Neural progenitor cell (in vitro differentiated cells): Measurements from ENCODE around the gene TMEM165. TPM values are rescaled to one million over a fixed set of nuclear protein-coding genes. Genes with fewer than 3 reads are reported as not detected.

Source experiments
- DNase-seq: peaks from one replicate; pipeline ENCODE4 v3.0.0-alpha.2; 2016; ENCODE audit warnings: low spot score
- H2AFZ ChIP-seq: fragments of 200-600 bp; sonication (generic); replicated peaks from 2 replicates; pipeline ENCODE4 v1.6.1; 2016; ENCODE audit warnings: antibody characterized with exemption
- H3F3A ChIP-seq: fragments of 200-600 bp; sonication (generic); 2 replicates; pipeline ENCODE4 v1.6.1; 2016; ENCODE audit warnings: antibody characterized with exemption, low read depth
- H3K27ac ChIP-seq: fragments of 200-600 bp; sonication (generic); 2 replicates; pipeline ENCODE4 v1.5.1; 2016; ENCODE audit warnings: mild to moderate bottlenecking
- H3K27me3 ChIP-seq: fragments of 200-600 bp; sonication (generic); 2 replicates; pipeline ENCODE4 v1.6.1; 2016; ENCODE audit warnings: mild to moderate bottlenecking, moderate library complexity
- H3K36me3 ChIP-seq: fragments of 200-600 bp; sonication (generic); 2 replicates; pipeline ENCODE4 v1.5.1; 2016
- H3K4me1 ChIP-seq: fragments of 200-600 bp; sonication (generic); 2 replicates; pipeline ENCODE4 v1.6.1; 2016; ENCODE audit warnings: mixed run types
- H3K4me2 ChIP-seq: fragments of 200-600 bp; sonication (generic); 2 replicates; pipeline ENCODE4 v1.6.1; 2016
- H3K4me3 ChIP-seq: fragments of 200-600 bp; sonication (generic); 2 replicates; pipeline ENCODE4 v1.5.1; 2016
- H3K79me2 ChIP-seq: fragments of 200-600 bp; sonication (generic); 2 replicates; pipeline ENCODE4 v1.6.1; 2016; ENCODE audit warnings: low read depth
- H3K9ac ChIP-seq: fragments of 200-600 bp; sonication (generic); 2 replicates; pipeline ENCODE4 v1.6.1; 2016
- H3K9me3 ChIP-seq: fragments of 200-600 bp; sonication (generic); 2 replicates; pipeline ENCODE4 v1.5.1; 2016; ENCODE audit warnings: low read depth
- H4K20me1 ChIP-seq: fragments of 200-600 bp; sonication (generic); 2 replicates; pipeline ENCODE4 v1.6.1; 2016; ENCODE audit warnings: low read depth
- H3K27ac Mint-ChIP-seq: 3 replicates; pipeline ENCODE4 v1.8.0; 2021; ENCODE audit warnings: mixed read lengths
- H3K27me3 Mint-ChIP-seq: 2 replicates; pipeline ENCODE4 v1.8.0; 2022; ENCODE audit warnings: low read depth, mild to moderate bottlenecking, inconsistent platforms, moderate library complexity, mixed read lengths; ENCODE audit not compliant: insufficient read depth
- H3K36me3 Mint-ChIP-seq: 3 replicates; pipeline ENCODE4 v1.8.0; 2021; ENCODE audit warnings: mixed read lengths
- H3K4me1 Mint-ChIP-seq: 3 replicates; pipeline ENCODE4 v1.8.0; 2021; ENCODE audit warnings: mixed read lengths
- H3K4me3 Mint-ChIP-seq: 3 replicates; pipeline ENCODE4 v1.8.0; 2021; ENCODE audit warnings: mild to moderate bottlenecking, moderate library complexity, mixed read lengths
- H3K9me3 Mint-ChIP-seq: 3 replicates; pipeline ENCODE4 v1.8.0; 2020; ENCODE audit warnings: mixed read lengths
- CTCF ChIP-seq: fragments of 200-600 bp; sonication (generic); IDR thresholded peaks from 2 replicates; pipeline ENCODE4 v1.5.1; 2017; ENCODE audit warnings: antibody characterized with exemption, mild to moderate bottlenecking
- EZH2 ChIP-seq: fragments of 200-600 bp; sonication (generic); IDR thresholded peaks from 2 replicates; pipeline ENCODE4 v1.6.1; 2017; ENCODE audit warnings: antibody characterized with exemption, mild to moderate bottlenecking, moderate library complexity
- EZH2phosphoT487 ChIP-seq: fragments of 200-600 bp; sonication (generic); IDR thresholded peaks from 2 replicates; pipeline ENCODE4 v1.6.1; 2017; ENCODE audit warnings: antibody characterized with exemption
- total RNA-seq: library from RNA; depleted of rRNA; stranded (reverse); fragments of >200 nt; gene quantifications from 2 replicates; pipeline ENCODE4 v1.2.3, GENCODE V29; 2015; ENCODE audit warnings: low replicate concordance

Gene TMEM165
- total RNA-seq, 1 donor from 2014 or later = 110 TPM

GRCh38 chr4:55446578-55446922, 50.8 kb downstream of the TMEM165 start:
- no peak overlapping the region for H3K27ac ChIP-seq
- H3K36me3 ChIP-seq = peaks cover 11% of the 10 kb centered on the region
- Mint-ChIP-seq H3K27ac (no peak overlapping the region), H3K9me3 (no peaks in the 10 kb centered on the region), H3K36me3 (peaks cover 25% of the 10 kb centered on the region), H3K27me3 (no peaks in the 10 kb centered on the region), H3K4me3 (no peak overlapping the region), H3K4me1 (no peaks in the 10 kb centered on the region)
- no peaks in the 10 kb centered on the region for H4K20me1 ChIP-seq
- no peak overlapping the region for H3K4me2 ChIP-seq
- H3K9me3 ChIP-seq = no peaks in the 10 kb centered on the region
- no peaks in the 10 kb centered on the region for H3K4me1 ChIP-seq
- DNase-seq = no peak
- no peaks in the 10 kb centered on the region for H3F3A ChIP-seq
- TF ChIP-seq EZH2phosphoT487 = no peak
- no peak for TF ChIP-seq EZH2
- no peak for TF ChIP-seq CTCF
- no peaks in the 10 kb centered on the region for H3K79me2 ChIP-seq
- H3K9ac ChIP-seq = no peak overlapping the region
- no peak overlapping the region for H2AFZ ChIP-seq
- no peak overlapping the region for H3K4me3 ChIP-seq
- H3K27me3 ChIP-seq = no peaks in the 10 kb centered on the region

- no peak overlapping the region for H3K9ac ChIP-seq
- H4K20me1 ChIP-seq = no peaks in the 10 kb centered on the region
- no peak overlapping the region for H3K27ac Mint-ChIP-seq
- no peak overlapping the region for H3K4me3 ChIP-seq
- TF ChIP-seq EZH2phosphoT487 = no peak
- TF ChIP-seq CTCF = no peak
- H3K27me3 ChIP-seq = no peaks in the 10 kb centered on the region
- no peak overlapping the region for H2AFZ ChIP-seq
- H3K4me1 ChIP-seq = no peaks in the 10 kb centered on the region
- H3K9me3 ChIP-seq = no peaks in the 10 kb centered on the region
- no peaks in the 10 kb centered on the region for H3F3A ChIP-seq
- no peaks in the 10 kb centered on the region for H3K9me3 Mint-ChIP-seq
- no peaks in the 10 kb centered on the region for H3K79me2 ChIP-seq
- no peaks in the 10 kb centered on the region for H3K27me3 Mint-ChIP-seq
- H3K36me3 Mint-ChIP-seq = peaks cover 29% of the 10 kb centered on the region
- no peak overlapping the region for H3K4me3 Mint-ChIP-seq
- no peak for DNase-seq
- peaks cover 11% of the 10 kb centered on the region for H3K36me3 ChIP-seq
- no peaks in the 10 kb centered on the region for H3K4me1 Mint-ChIP-seq
- no peak overlapping the region for H3K4me2 ChIP-seq
- no peak overlapping the region for H3K27ac ChIP-seq
Measured at GRCh38 chr4:55447108-55447708, 51.5 kb downstream of the TMEM165 start.

- H4K20me1 ChIP-seq = no peaks in the 10 kb centered on the region
- no peak overlapping the region for H3K4me3 ChIP-seq
- H3K9ac ChIP-seq = no peak overlapping the region
- Mint-ChIP-seq H3K36me3 (peaks cover 26% of the 10 kb centered on the region), H3K4me3 (no peak overlapping the region), H3K9me3 (no peaks in the 10 kb centered on the region), H3K4me1 (no peaks in the 10 kb centered on the region), H3K27me3 (no peaks in the 10 kb centered on the region), H3K27ac (no peak overlapping the region)
- H3K4me1 ChIP-seq = no peaks in the 10 kb centered on the region
- no peaks in the 10 kb centered on the region for H3K9me3 ChIP-seq
- H3K36me3 ChIP-seq = peaks cover 11% of the 10 kb centered on the region
- no peaks in the 10 kb centered on the region for H3K79me2 ChIP-seq
- H3F3A ChIP-seq = no peaks in the 10 kb centered on the region
- H3K27me3 ChIP-seq = no peaks in the 10 kb centered on the region
- no peak overlapping the region for H3K4me2 ChIP-seq
- H3K27ac ChIP-seq = no peak overlapping the region
- no peak for DNase-seq
- TF ChIP-seq EZH2phosphoT487 (no peak), CTCF (no peak), EZH2 (no peak)
- H2AFZ ChIP-seq = no peak overlapping the region
Measured at GRCh38 chr4:55447831-55448230, 52.1 kb downstream of the TMEM165 start.
